ENCODE data around the gene RGS6. TPM values are rescaled to one million over a fixed set of nuclear protein-coding genes. Genes with fewer than 3 reads are reported as not detected.

RGS6 gene
- total and polyA plus RNA-seq, 2 experiments from 2014 or later, result not detected

DNA sequence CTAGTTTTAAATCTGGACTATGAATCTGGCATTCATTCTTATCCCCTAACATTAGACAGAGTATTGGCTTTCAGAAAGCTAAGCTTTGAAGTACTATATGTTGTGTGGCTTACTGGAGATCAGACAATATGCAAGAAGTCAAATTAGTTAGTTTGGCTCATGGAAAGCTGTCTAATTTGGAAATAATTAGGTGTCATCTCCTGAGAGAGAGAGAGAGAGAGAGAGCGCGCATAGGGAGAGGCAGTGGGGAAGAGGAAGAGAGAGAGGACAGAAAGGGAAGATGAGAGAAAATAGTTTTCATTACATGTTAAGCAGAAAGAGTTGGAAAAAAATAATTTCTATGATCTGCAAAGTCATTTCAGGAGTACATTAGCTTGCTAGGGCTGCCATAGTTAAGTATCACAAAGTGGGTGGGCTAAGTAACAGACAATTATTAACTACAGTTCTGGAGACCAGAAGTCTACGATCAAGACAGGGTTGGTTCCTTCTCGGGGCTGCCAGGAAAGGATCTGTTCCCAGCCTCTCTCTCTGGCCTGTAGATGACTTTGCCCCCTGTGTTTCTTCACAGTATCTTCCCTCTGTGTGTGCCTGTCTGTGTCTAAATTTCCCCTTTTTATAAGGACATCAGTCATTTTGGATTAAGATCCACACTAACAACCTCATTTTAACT, 404.2 kb downstream of the RGS6 start:
- Histone ChIP-seq H3K9me3 (ENCODE audit: low read depth) (no peaks in the 10 kb centered on the region), H3K9me2 (ENCODE audit: insufficient read depth) (no peaks in the 10 kb centered on the region), H3K4me3 (no peak overlapping the region), H3K4me1 (ENCODE audit: insufficient read depth) (no peaks in the 10 kb centered on the region), H4K20me1 (ENCODE audit: insufficient read depth) (no peaks in the 10 kb centered on the region), H3K79me2 (ENCODE audit: insufficient read depth) (no peaks in the 10 kb centered on the region), H3K27me3 (replicated peaks; ENCODE audit: insufficient read depth) (no peaks in the 10 kb centered on the region), H3K27ac (no peak overlapping the region), H3K4me2 (ENCODE audit: unreplicated experiment) (no peak overlapping the region), H3F3A (ENCODE audit: insufficient read depth) (no peaks in the 10 kb centered on the region), H3K36me3 (ENCODE audit: low read depth) (no peaks in the 10 kb centered on the region), H2AFZ (no peak overlapping the region), H3K9ac (no peak overlapping the region)
- in situ Hi-C loops (cut with MboI), result no loop called here
- no peak for TF ChIP-seq EZH2 (IDR thresholded peaks at IDR 0.05; ENCODE audit: insufficient read depth, poor library complexity, severe bottlenecking)
- no peak for TF ChIP-seq EZH2phosphoT487 (IDR thresholded peaks at IDR 0.05; ENCODE audit: insufficient read depth, low read depth)
- no peak for DNase-seq
- WGBS, 2 experiments (ENCODE audit: low coverage in 1 of 2, low lambda C conversion rate in 2 of 2, missing lambda C conversion rate in 2 of 2), result 17 to 20% methylated on average over 4 of the region's 4 CpGs

GRCh38 chr14:72341237-72341636, 409.0 kb downstream of the RGS6 start:
- Histone ChIP-seq H3K79me2 (ENCODE audit: insufficient read depth) (no peaks in the 10 kb centered on the region), H3K27ac (no peak overlapping the region), H3F3A (ENCODE audit: insufficient read depth) (no peaks in the 10 kb centered on the region), H3K36me3 (ENCODE audit: low read depth) (no peaks in the 10 kb centered on the region), H3K27me3 (replicated peaks; ENCODE audit: insufficient read depth) (no peaks in the 10 kb centered on the region), H3K9me3 (ENCODE audit: low read depth) (no peaks in the 10 kb centered on the region), H3K4me1 (ENCODE audit: insufficient read depth) (no peaks in the 10 kb centered on the region), H2AFZ (no peak overlapping the region), H3K4me2 (ENCODE audit: unreplicated experiment) (no peak overlapping the region), H3K9me2 (ENCODE audit: insufficient read depth) (no peaks in the 10 kb centered on the region), H3K9ac (no peak overlapping the region), H3K4me3 (no peak overlapping the region), H4K20me1 (ENCODE audit: insufficient read depth) (no peaks in the 10 kb centered on the region)
- no peak for DNase-seq
- in situ Hi-C loops (cut with MboI), result no loop called here
- 0 to 6% methylated on average over 1 of the region's 1 CpG for WGBS, 2 experiments (ENCODE audit: low coverage in 1 of 2, low lambda C conversion rate in 2 of 2, missing lambda C conversion rate in 2 of 2)
- no peak for TF ChIP-seq EZH2 (IDR thresholded peaks at IDR 0.05; ENCODE audit: insufficient read depth, poor library complexity, severe bottlenecking)
- TF ChIP-seq EZH2phosphoT487 (IDR thresholded peaks at IDR 0.05; ENCODE audit: insufficient read depth, low read depth), result no peak

DNA sequence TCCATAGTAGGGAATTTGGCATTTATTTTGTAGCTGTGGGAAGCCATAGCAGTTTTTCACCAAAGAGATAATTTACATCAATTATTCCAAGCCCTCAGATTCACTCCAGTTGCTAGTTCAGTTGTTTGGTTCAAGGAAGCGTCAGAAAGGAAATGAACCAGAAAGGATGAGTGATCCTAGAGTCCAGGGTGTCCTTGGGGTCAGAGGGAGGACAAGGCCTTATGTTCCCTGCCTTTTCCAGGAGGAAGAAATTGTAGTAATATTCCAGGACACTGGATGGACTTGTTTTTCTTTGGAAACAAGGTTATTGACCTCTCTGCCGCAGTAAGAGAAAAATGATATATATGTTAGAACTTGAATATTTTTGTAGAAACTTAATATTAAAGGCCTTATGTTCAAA, 409.5 kb downstream of the RGS6 start:
- Histone ChIP-seq H3K27me3 (replicated peaks; ENCODE audit: insufficient read depth) (no peaks in the 10 kb centered on the region), H3K9me3 (ENCODE audit: low read depth) (no peaks in the 10 kb centered on the region), H3K4me2 (ENCODE audit: unreplicated experiment) (no peak overlapping the region), H3K79me2 (ENCODE audit: insufficient read depth) (no peaks in the 10 kb centered on the region), H3K9me2 (ENCODE audit: insufficient read depth) (no peaks in the 10 kb centered on the region), H3K4me3 (no peak overlapping the region), H3K36me3 (ENCODE audit: low read depth) (no peaks in the 10 kb centered on the region), H4K20me1 (ENCODE audit: insufficient read depth) (no peaks in the 10 kb centered on the region), H3K27ac (no peak overlapping the region), H3K4me1 (ENCODE audit: insufficient read depth) (no peaks in the 10 kb centered on the region), H3K9ac (no peak overlapping the region), H2AFZ (no peak overlapping the region), H3F3A (ENCODE audit: insufficient read depth) (no peaks in the 10 kb centered on the region)
- TF ChIP-seq EZH2 (IDR thresholded peaks at IDR 0.05; ENCODE audit: insufficient read depth, poor library complexity, severe bottlenecking) (no peak), EZH2phosphoT487 (IDR thresholded peaks at IDR 0.05; ENCODE audit: insufficient read depth, low read depth) (no peak)
- WGBS, 2 experiments (ENCODE audit: low coverage in 1 of 2, low lambda C conversion rate in 2 of 2, missing lambda C conversion rate in 2 of 2), result 39 to 43% methylated on average over 2 of the region's 2 CpGs
- in situ Hi-C loops (cut with MboI), result no loop called here
- no peak for DNase-seq

DNA sequence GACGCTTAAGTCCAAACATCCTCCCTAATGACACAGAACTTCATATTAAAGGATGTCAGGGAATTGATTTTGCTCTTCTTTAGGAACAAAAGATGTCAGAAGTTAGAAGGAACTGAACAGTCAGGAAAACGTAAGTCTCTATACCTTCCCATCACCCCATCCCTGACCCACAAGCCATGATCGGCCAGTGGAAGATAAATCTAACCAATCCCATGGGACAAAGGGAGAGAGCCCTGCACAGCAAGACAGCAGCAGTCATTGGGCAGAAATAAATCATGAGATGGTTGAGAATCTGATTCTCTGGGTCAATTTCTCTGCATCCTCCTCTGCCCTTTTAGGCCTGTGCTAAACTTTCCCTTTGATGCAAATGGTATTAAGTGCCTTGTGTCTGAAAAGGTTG, 414.9 kb downstream of the RGS6 start:
- Histone ChIP-seq H3K9me3 (ENCODE audit: low read depth) (no peaks in the 10 kb centered on the region), H3K4me1 (ENCODE audit: insufficient read depth) (no peaks in the 10 kb centered on the region), H2AFZ (no peak overlapping the region), H3K27ac (no peak overlapping the region), H3F3A (ENCODE audit: insufficient read depth) (no peaks in the 10 kb centered on the region), H3K79me2 (ENCODE audit: insufficient read depth) (no peaks in the 10 kb centered on the region), H3K27me3 (replicated peaks; ENCODE audit: insufficient read depth) (no peaks in the 10 kb centered on the region), H3K4me2 (ENCODE audit: unreplicated experiment) (no peak overlapping the region), H4K20me1 (ENCODE audit: insufficient read depth) (no peaks in the 10 kb centered on the region), H3K9ac (no peak overlapping the region), H3K36me3 (ENCODE audit: low read depth) (no peaks in the 10 kb centered on the region), H3K9me2 (ENCODE audit: insufficient read depth) (no peaks in the 10 kb centered on the region), H3K4me3 (no peak overlapping the region)
- WGBS, 2 experiments (ENCODE audit: low coverage in 1 of 2, low lambda C conversion rate in 2 of 2, missing lambda C conversion rate in 2 of 2), result 10 to 20% methylated on average over 3 of the region's 3 CpGs
- no peak for TF ChIP-seq EZH2 (IDR thresholded peaks at IDR 0.05; ENCODE audit: insufficient read depth, poor library complexity, severe bottlenecking)
- TF ChIP-seq EZH2phosphoT487 (IDR thresholded peaks at IDR 0.05; ENCODE audit: insufficient read depth, low read depth), result no peak
- in situ Hi-C loops (cut with MboI), result no loop called here
- no peak for DNase-seq
